Coronary artery (tissue), 2 donors: ENCODE results near the gene CDKL4.

Experiments used
- DNase-seq: peaks from one replicate; pipeline ENCODE4 v3.0.0-alpha.2; 2017; ENCODE audit warnings: low spot score
- H3K27ac ChIP-seq, 2 donors: fragments of 200-600 bp; sonication (generic); one replicate each; pipeline ENCODE4 v1.5.1; 2016 to 2019
- H3K4me3 ChIP-seq: fragments of 200-600 bp; sonication (generic); 2 replicates; pipeline ENCODE4 v1.5.1; 2016; ENCODE audit warnings: mild to moderate bottlenecking, moderate library complexity
- TF ChIP-seq, protein P1 (sequence below): fragments of 200-600 bp; sonication (generic); IDR thresholded peaks from one replicate; pipeline ENCODE4 v1.5.1; 2019; ENCODE audit warnings: antibody characterized with exemption

The CDKL4 gene

DNA sequence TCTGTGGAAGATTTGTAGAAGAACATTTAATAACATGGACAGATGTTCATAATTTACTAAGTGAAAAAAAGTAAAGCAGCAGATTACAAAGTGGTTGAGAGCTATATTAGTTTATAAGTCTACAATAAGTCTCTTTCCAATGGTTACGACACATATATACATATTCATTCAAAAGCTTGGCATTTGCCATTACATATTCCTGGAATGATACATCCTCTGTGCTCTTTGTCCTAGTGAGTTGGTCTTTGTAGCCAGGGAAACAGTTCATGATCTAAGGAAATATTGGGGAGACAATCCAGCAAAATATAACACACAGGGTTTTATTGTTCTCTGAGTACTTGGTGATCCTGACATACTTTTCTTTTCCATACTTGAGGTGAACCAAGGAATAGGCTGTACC is 90.5 kb downstream of the CDKL4 start:
- H3K27ac ChIP-seq, result no peak overlapping the region
- H3K4me3 ChIP-seq, result no peak overlapping the region
- no peak for DNase-seq
- TF ChIP-seq, protein P1, sequence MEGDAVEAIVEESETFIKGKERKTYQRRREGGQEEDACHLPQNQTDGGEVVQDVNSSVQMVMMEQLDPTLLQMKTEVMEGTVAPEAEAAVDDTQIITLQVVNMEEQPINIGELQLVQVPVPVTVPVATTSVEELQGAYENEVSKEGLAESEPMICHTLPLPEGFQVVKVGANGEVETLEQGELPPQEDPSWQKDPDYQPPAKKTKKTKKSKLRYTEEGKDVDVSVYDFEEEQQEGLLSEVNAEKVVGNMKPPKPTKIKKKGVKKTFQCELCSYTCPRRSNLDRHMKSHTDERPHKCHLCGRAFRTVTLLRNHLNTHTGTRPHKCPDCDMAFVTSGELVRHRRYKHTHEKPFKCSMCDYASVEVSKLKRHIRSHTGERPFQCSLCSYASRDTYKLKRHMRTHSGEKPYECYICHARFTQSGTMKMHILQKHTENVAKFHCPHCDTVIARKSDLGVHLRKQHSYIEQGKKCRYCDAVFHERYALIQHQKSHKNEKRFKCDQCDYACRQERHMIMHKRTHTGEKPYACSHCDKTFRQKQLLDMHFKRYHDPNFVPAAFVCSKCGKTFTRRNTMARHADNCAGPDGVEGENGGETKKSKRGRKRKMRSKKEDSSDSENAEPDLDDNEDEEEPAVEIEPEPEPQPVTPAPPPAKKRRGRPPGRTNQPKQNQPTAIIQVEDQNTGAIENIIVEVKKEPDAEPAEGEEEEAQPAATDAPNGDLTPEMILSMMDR, result no peak

DNA sequence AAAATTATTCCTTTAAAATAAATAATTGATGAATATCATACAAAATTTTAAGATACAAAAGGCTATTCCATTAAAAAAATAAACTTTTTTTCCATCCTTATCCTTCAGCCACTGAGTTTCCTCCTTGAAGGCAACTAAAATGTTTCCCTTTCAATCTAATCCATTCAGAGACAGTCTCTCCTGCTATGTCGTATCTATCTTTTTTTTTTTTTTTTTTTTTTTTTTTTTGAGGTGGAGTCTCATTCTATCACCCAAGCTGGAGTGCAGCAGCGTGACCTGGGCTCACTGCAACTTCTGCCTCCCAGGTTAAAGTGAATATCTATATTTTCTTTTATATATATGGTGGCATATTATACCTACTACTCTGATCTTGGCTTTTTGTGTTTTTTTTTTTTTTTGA is 91.3 kb downstream of the CDKL4 start:
- Histone ChIP-seq H3K27ac (no peak overlapping the region), H3K4me3 (no peak overlapping the region)
- TF ChIP-seq, protein P1, result no peak
- no peak for DNase-seq

DNA sequence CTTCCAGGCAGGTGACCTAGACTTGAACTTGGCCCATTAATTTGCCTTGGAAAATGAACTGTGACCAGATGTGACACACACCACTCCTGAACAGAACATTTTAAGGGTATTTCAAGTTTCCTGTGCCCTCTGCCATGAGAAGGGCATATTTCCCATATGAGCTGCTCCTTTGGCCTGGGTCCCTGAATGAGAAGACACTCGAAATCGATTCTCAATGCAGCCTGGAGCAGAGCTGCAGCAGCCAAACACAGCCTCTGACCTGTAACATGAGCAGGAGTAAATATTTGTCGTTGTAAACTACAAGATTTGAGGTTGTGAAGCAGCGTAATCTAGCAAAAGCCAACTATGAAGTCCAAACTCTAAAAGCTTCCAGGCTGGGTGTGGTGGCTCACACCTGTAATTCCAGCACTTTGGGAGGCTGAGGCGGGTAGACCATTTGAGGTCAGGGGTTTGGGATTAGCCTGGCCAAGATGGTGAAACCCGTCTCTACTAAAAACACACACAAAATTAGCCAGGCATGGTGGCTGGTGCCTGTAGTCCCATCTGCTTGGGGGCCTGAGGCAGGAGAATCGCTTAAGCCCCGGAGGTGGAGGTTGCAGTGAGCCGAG is 92.8 kb downstream of the CDKL4 start:
- DNase-seq, result no peak
- TF ChIP-seq, protein P1, result no peak
- Histone ChIP-seq H3K4me3 (no peak overlapping the region), H3K27ac (no peak overlapping the region)

DNA sequence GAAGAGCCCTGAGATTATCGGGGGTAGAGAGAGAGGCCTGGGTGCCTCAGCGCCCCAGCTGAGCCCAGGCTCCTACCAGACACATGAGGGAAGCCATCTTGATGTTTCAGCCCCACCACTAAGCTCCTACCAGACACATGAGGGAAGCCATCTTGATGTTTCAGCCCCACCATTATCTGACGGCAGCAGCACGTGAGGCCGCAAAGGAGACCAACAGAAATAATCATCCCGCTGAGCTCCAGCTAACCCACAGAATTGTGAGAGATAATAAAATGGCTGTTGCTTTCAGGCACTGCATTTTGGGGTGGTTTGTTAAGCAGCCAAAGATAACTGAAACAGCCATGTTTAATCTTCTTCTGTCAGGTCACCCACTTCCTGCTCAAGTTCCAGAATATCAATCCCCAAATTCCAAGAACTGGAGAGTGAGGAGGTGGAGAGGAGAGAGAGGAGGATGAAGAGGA is 93.6 kb downstream of the CDKL4 start:
- no peak for DNase-seq
- Histone ChIP-seq H3K27ac (no peak overlapping the region), H3K4me3 (no peak overlapping the region)
- TF ChIP-seq, protein P1, result no peak

GRCh38 chr2:39146630-39147029 is 97.1 kb downstream of the CDKL4 start:
- TF ChIP-seq, protein P1, result no peak
- Histone ChIP-seq H3K27ac (no peak overlapping the region), H3K4me3 (no peak overlapping the region)
- DNase-seq, result no peak

DNA sequence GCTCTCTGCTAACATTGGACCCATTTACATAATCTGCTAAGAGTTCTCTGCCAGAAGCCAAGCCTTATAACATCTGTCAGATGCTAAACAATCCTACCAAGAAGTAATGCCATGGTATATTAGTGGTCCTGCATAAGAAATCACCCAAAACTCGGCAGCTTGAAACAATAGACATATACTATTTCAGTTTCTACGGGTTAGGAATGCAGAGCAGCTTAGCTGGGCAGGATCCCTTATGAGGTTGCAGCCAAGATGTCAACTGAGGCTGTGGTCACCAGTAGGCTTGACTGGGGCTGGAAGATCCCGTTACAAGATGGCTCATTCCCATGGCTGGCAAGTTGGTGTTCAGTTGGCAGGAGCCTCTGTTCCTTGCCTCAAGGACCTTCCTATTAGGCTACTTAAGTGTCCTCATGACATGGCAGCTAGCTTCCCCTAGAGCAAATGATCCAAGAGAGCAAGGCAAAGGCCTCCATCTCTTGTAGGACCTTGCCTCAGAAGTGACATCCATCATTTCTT is 97.8 kb downstream of the CDKL4 start:
- no peak overlapping the region for H3K27ac ChIP-seq
- TF ChIP-seq, protein P1, result no peak
- H3K4me3 ChIP-seq, result no peak overlapping the region
- DNase-seq, result no peak

GRCh38 chr2:39144416-39144815 is 99.4 kb downstream of the CDKL4 start:
- TF ChIP-seq, protein P1, result no peak
- DNase-seq, result no peak
- Histone ChIP-seq H3K4me3 (no peak overlapping the region), H3K27ac (no peak overlapping the region)
